ENCODE data around the gene TANC1.
"Not testable (repeated sequence)": the region's sequence is repeated elsewhere in the genome, so short reads cannot be mapped to it uniquely, and the experiment has no call there.

Gene TANC1

GRCh38 chr2:159124931-159125467 lies 156.6 kb downstream of the TANC1 start:
- DNase-seq: no peak

GRCh38 chr2:159125858-159126257 lies 157.4 kb downstream of the TANC1 start:
- DNase-seq: no peak

GRCh38 chr2:159126432-159127022 lies 158.1 kb downstream of the TANC1 start:
- DNase-seq: no peak

GRCh38 chr2:159128191-159128590 lies 159.8 kb downstream of the TANC1 start:
- no peak for DNase-seq

GRCh38 chr2:159129269-159129668 lies 160.8 kb downstream of the TANC1 start:
- no peak for DNase-seq

- DNase-seq: no peak
These were observed 161.4 kb downstream of the TANC1 start for GRCh38 chr2:159129824-159130223.

- DNase-seq: no peak
These were observed 161.9 kb downstream of the TANC1 start for GRCh38 chr2:159130302-159130701.

- no peak for DNase-seq
These were observed 162.9 kb downstream of the TANC1 start for GRCh38 chr2:159131267-159131913.

GRCh38 chr2:159131914-159132281 lies 163.5 kb downstream of the TANC1 start:
- no peak for DNase-seq

- no peak for DNase-seq
These were observed 165.4 kb downstream of the TANC1 start for GRCh38 chr2:159133797-159134196.

GRCh38 chr2:159134979-159135378 lies 166.5 kb downstream of the TANC1 start:
- no peak for DNase-seq

- no peak for DNase-seq
These were observed 168.0 kb downstream of the TANC1 start for GRCh38 chr2:159136391-159136790.

GRCh38 chr2:159137511-159138241 lies 169.2 kb downstream of the TANC1 start:
- no peak for DNase-seq

- no peak for DNase-seq
These were observed 170.3 kb downstream of the TANC1 start for GRCh38 chr2:159138642-159139182.

GRCh38 chr2:159139216-159139933 lies 170.9 kb downstream of the TANC1 start:
- no peak for DNase-seq

- DNase-seq: no peak
These were observed 171.8 kb downstream of the TANC1 start for GRCh38 chr2:159140070-159140769.

GRCh38 chr2:159140821-159141220 lies 172.4 kb downstream of the TANC1 start:
- not testable (repeated sequence) for DNase-seq

GRCh38 chr2:159144776-159145614 lies 176.6 kb downstream of the TANC1 start:
- no peak for DNase-seq

- DNase-seq: no peak
These were observed 177.4 kb downstream of the TANC1 start for GRCh38 chr2:159145745-159146354.

- DNase-seq: no peak
These were observed 178.7 kb downstream of the TANC1 start for GRCh38 chr2:159146996-159147666.
